NCI-H82 treated with DMSO at 0.1 percent for 48 hours (cell line): Measurements from ENCODE around the gene OR5B12.
"Not testable (repeated sequence)": the region's sequence is repeated elsewhere in the genome, so short reads cannot be mapped to it uniquely, and the experiment has no call there.

Experiments used
- DNase-seq: peaks from one replicate; lab custom pipeline; 2025; ENCODE audit not compliant: unreplicated experiment; lab: John Stamatoyannopoulos, UW

The OR5B12 gene

GRCh38 chr11:58442136-58442535 is at the start of gene OR5B12:
Gene OR5B12 (minus strand): TSS chr11:58442236. CDS start chr11:58440151, 2,085 bp downstream.
- no peak for DNase-seq

- DNase-seq = no peak
These were observed 48.8 kb upstream of the OR5B12 start for GRCh38 chr11:58490827-58491226.

- DNase-seq = no peak
These were observed 45.1 kb upstream of the OR5B12 start for GRCh38 chr11:58487170-58487569.

- DNase-seq = no peak
These were observed 43.9 kb upstream of the OR5B12 start for GRCh38 chr11:58485961-58486360.

GRCh38 chr11:58471892-58472291 is 29.9 kb upstream of the OR5B12 start:
- no peak for DNase-seq

- DNase-seq = no peak
These were observed 24.3 kb upstream of the OR5B12 start for GRCh38 chr11:58466293-58466692.

- no peak for DNase-seq
These were observed 23.7 kb upstream of the OR5B12 start for GRCh38 chr11:58465690-58466089.

- DNase-seq = no peak
These were observed 9.5 kb upstream of the OR5B12 start for GRCh38 chr11:58451585-58451984.

GRCh38 chr11:58446294-58446693 is 4.3 kb upstream of the OR5B12 start:
- DNase-seq = no peak

- no peak for DNase-seq
These were observed 2.3 kb upstream of the OR5B12 start for GRCh38 chr11:58444300-58444699.

GRCh38 chr11:58438486-58438885 is 3.5 kb downstream of the OR5B12 start:
- DNase-seq = no peak

GRCh38 chr11:58434217-58434616 is 7.8 kb downstream of the OR5B12 start:
- no peak for DNase-seq

GRCh38 chr11:58433638-58434203 is 8.3 kb downstream of the OR5B12 start:
- DNase-seq = no peak

- no peak for DNase-seq
These were observed 12.8 kb downstream of the OR5B12 start for GRCh38 chr11:58429273-58429672.

- DNase-seq = no peak
These were observed 14.0 kb downstream of the OR5B12 start, which contains the start of gene OR5B2 for GRCh38 chr11:58428021-58428420. Gene OR5B2 (minus strand): TSS chr11:58428121. CDS start chr11:58423261, 4,860 bp downstream.

GRCh38 chr11:58406774-58407173 is 35.3 kb downstream of the OR5B12 start, which contains the start of gene OR5B3:
Gene OR5B3 (minus strand): TSS chr11:58406874. CDS start chr11:58403409, 3,465 bp downstream.
- no peak for DNase-seq

GRCh38 chr11:58399622-58400021 is 42.4 kb downstream of the OR5B12 start:
- DNase-seq = not testable (repeated sequence)

GRCh38 chr11:58395581-58395980 is 46.5 kb downstream of the OR5B12 start:
- no peak for DNase-seq

GRCh38 chr11:58394195-58394594 is 47.8 kb downstream of the OR5B12 start:
- no peak for DNase-seq

GRCh38 chr11:58392746-58393145 is 49.3 kb downstream of the OR5B12 start:
- no peak for DNase-seq

GRCh38 chr11:58391879-58392278 is 50.2 kb downstream of the OR5B12 start:
- DNase-seq = no peak

GRCh38 chr11:58390551-58391063 is 51.4 kb downstream of the OR5B12 start:
- DNase-seq = no peak
